ENCODE measurements around the gene GNG3.

DNA sequence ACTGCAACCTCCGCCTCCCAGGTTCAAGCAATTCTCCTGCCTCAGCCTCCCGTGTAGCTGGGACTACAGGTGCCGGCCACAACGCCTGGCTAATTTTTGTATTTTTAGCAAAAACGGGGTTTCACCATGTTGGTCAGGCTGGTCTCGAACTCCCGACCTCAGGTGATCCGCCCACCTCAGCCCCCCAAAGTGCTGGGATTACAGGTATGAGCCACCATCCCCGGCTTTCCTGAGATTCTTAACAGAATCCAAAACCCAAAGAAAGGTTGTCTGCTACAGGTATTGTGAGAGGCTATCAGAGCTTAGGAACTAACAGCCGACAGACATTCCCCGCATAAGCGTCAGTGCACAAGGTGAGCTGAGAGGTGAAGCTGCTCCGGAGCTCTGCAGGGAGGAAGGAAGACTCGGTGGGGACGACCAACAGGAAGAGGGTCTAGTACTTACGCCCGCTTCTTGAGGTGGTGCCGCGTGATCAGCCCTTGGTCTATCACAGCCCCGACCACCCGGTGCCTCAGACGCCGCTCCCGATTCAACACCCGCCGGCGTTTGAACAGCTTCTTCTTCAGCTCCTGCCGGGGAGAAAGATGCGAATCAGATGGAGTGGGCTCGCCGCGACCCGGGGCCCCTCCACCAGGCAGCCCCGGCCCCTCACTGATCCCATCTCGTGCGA lies 42.9 kb upstream of the GNG3 start:
- TF ChIP-seq CTCF (IDR thresholded peaks at IDR 0.05) (no peak), POLR2A (IDR thresholded peaks at IDR 0.05) (no peak)
